Activated CD8-positive, alpha-beta memory T cell treated with anti-CD3 and anti-CD28 coated beads for 36 hours (primary cell): ENCODE results near the gene C3orf18. TPM values are rescaled to one million over a fixed set of nuclear protein-coding genes. Genes with fewer than 3 reads are reported as not detected.

ENCODE experiments used
- CTCF ChIA-PET: fragments of 350-600 bp; sonication (Branson Sonifier 250); formaldehyde crosslinking; loops from one replicate; lab custom pipeline; 2021; ENCODE audit warnings: antibody characterized with exemption; lab: Charles Lee
- POLR2A ChIA-PET: fragments of 350-600 bp; sonication (Branson Sonifier 250); formaldehyde crosslinking; loops from one replicate; lab custom pipeline; 2021; ENCODE audit warnings: antibody characterized with exemption; lab: Charles Lee
- total RNA-seq, 2 experiments: library from RNA; stranded (reverse); gene quantifications; one replicate each; pipeline ENCODE4 v1.2.3, GENCODE V29; 2021

C3orf18 gene
- total RNA-seq, 2 experiments from 2014 or later, result 11.3 to 12.7 TPM

GRCh38 chr3:50607271-50608091 lies 39.9 kb upstream of the C3orf18 start:
- CTCF ChIA-PET, result interaction anchor here (3.3 to 24.2 kb wide), 4 partner anchors 9 to 33 kb away, joined by 15 to 600 read pairs (median 176); partner anchors contain the start of genes C3orf18, HEMK1 and MAPKAPK3
- POLR2A ChIA-PET, result interaction anchor here (1.0 to 19.3 kb wide), 5 partner anchors 10 to 269 kb away, joined by 4 to 594 read pairs (median 11); partner anchors contain the start of genes C3orf18, HEMK1 and MAPKAPK3

GRCh38 chr3:50606596-50606995 lies 39.0 kb upstream of the C3orf18 start:
- POLR2A ChIA-PET, result interaction anchor here (2.1 to 19.3 kb wide), 3 partner anchors 17 to 268 kb away, joined by 6 to 594 read pairs (median 480); partner anchors contain the start of genes C3orf18 and HEMK1
- CTCF ChIA-PET, result interaction anchor here (3.3 to 24.2 kb wide), 3 partner anchors 10 to 33 kb away, joined by 15 to 600 read pairs (median 162); partner anchors contain the start of genes C3orf18, HEMK1 and MAPKAPK3

GRCh38 chr3:50605901-50606326 lies 38.4 kb upstream of the C3orf18 start:
- POLR2A ChIA-PET, result interaction anchor here (1.1 to 19.3 kb wide), 3 partner anchors 7 to 34 kb away, joined by 3 to 594 read pairs (median 480); partner anchors contain the start of genes C3orf18 and HEMK1
- CTCF ChIA-PET, result interaction anchor here (0.6 to 24.2 kb wide), 5 partner anchors 8 to 32 kb away, joined by 3 to 600 read pairs (median 15); partner anchors contain the start of genes C3orf18, HEMK1 and MAPKAPK3

- ChIA-PET CTCF (interaction anchor here (0.6 to 24.2 kb wide), 5 partner anchors 9 to 31 kb away, joined by 3 to 600 read pairs (median 15); partner anchors contain the start of genes C3orf18, HEMK1 and MAPKAPK3), POLR2A (interaction anchor here (1.1 to 19.3 kb wide), 4 partner anchors 7 to 33 kb away, joined by 3 to 594 read pairs (median 313); partner anchors contain the start of genes C3orf18, CISH and HEMK1)
Measured at GRCh38 chr3:50604628-50605588, 37.4 kb upstream of the C3orf18 start.

GRCh38 chr3:50604110-50604621 lies 36.6 kb upstream of the C3orf18 start:
- POLR2A ChIA-PET, result interaction anchor here (6.8 to 19.3 kb wide), 3 partner anchors 7 to 32 kb away, joined by 146 to 594 read pairs (median 480); partner anchors contain the start of genes C3orf18, CISH and HEMK1

GRCh38 chr3:50603261-50604109 lies 35.9 kb upstream of the C3orf18 start:
- CTCF ChIA-PET, result interaction anchor here (3.3 to 24.2 kb wide), 4 partner anchors 8 to 29 kb away, joined by 15 to 600 read pairs (median 114); partner anchors contain the start of genes C3orf18, CISH, HEMK1 and MAPKAPK3

More at GRCh38 chr3:50604110-50604621, 36.6 kb upstream of the C3orf18 start:
- CTCF ChIA-PET, result interaction anchor here (1.4 to 24.2 kb wide), 5 partner anchors 7 to 30 kb away, joined by 3 to 600 read pairs (median 65); partner anchors contain the start of genes C3orf18, CISH, HEMK1 and MAPKAPK3

GRCh38 chr3:50602595-50603191 lies 35.1 kb upstream of the C3orf18 start:
- ChIA-PET POLR2A (interaction anchor here (0.6 to 19.3 kb wide), 7 partner anchors 9 to 1376 kb away, joined by 3 to 594 read pairs (median 5); partner anchors contain the start of genes C3orf18, CISH and HEMK1), CTCF (interaction anchor here (0.6 to 24.2 kb wide), 6 partner anchors 9 to 260 kb away, joined by 3 to 600 read pairs (median 40); partner anchors contain the start of genes C3orf18, CISH, HEMK1 and MAPKAPK3)

More at GRCh38 chr3:50603261-50604109, 35.9 kb upstream of the C3orf18 start:
- POLR2A ChIA-PET, result interaction anchor here (6.8 to 19.3 kb wide), 3 partner anchors 8 to 31 kb away, joined by 146 to 594 read pairs (median 480); partner anchors contain the start of genes C3orf18, CISH and HEMK1

- ChIA-PET POLR2A (interaction anchor here (0.6 to 19.3 kb wide), 7 partner anchors 11 to 64 kb away, joined by 3 to 594 read pairs (median 5); partner anchors contain the start of genes C3orf18, CISH, HEMK1 and MAPKAPK3), CTCF (interaction anchor here (0.7 to 24.2 kb wide), 6 partner anchors 10 to 52 kb away, joined by 3 to 600 read pairs (median 40); partner anchors contain the start of genes C3orf18, CISH, HEMK1 and MAPKAPK3)
Measured at GRCh38 chr3:50600841-50601591, 33.5 kb upstream of the C3orf18 start.

- ChIA-PET CTCF (interaction anchor here (2.6 to 24.2 kb wide), 4 partner anchors 10 to 26 kb away, joined by 15 to 600 read pairs (median 114); partner anchors contain the start of genes C3orf18, CISH, HEMK1 and MAPKAPK3), POLR2A (interaction anchor here (1.1 to 19.3 kb wide), 4 partner anchors 10 to 28 kb away, joined by 3 to 594 read pairs (median 313); partner anchors contain the start of genes C3orf18, CISH, HEMK1 and MAPKAPK3)
Measured at GRCh38 chr3:50600141-50600753, 32.7 kb upstream of the C3orf18 start.

GRCh38 chr3:50599716-50600118 lies 32.2 kb upstream of the C3orf18 start:
- ChIA-PET POLR2A (interaction anchor here (6.8 to 19.3 kb wide), 3 partner anchors 10 to 28 kb away, joined by 146 to 594 read pairs (median 480); partner anchors contain the start of genes C3orf18, CISH and HEMK1), CTCF (interaction anchor here (1.9 to 24.2 kb wide), 4 partner anchors 10 to 26 kb away, joined by 7 to 600 read pairs (median 114); partner anchors contain the start of genes C3orf18, CISH, HEMK1 and MAPKAPK3)

- POLR2A ChIA-PET, result interaction anchor here (1.2 to 19.3 kb wide), 4 partner anchors 9 to 28 kb away, joined by 3 to 594 read pairs (median 313); partner anchors contain the start of genes C3orf18, CISH and HEMK1
- CTCF ChIA-PET, result interaction anchor here (1.9 to 24.2 kb wide), 4 partner anchors 9 to 25 kb away, joined by 7 to 600 read pairs (median 114); partner anchors contain the start of genes C3orf18, CISH, HEMK1 and MAPKAPK3
Measured at GRCh38 chr3:50599115-50599715, 31.7 kb upstream of the C3orf18 start.

- ChIA-PET POLR2A (interaction anchor here (10.2 to 10.4 kb wide), 2 partner anchors 12 to 20 kb away, joined by 289 to 480 read pairs; partner anchors contain the start of genes CISH and HEMK1), CTCF (interaction anchor here (9.2 to 10.4 kb wide), 3 partner anchors 8 to 20 kb away, joined by 162 to 280 read pairs (median 189); partner anchors contain the start of genes CISH, HEMK1 and MAPKAPK3)
Measured at GRCh38 chr3:50594253-50594785, 26.8 kb upstream of the C3orf18 start.

GRCh38 chr3:50592568-50592967 lies 25.0 kb upstream of the C3orf18 start:
- ChIA-PET CTCF (interaction anchor here (3.0 to 10.4 kb wide), 4 partner anchors 10 to 31 kb away, joined by 10 to 280 read pairs (median 176); partner anchors contain the start of genes CISH, HEMK1 and MAPKAPK3), POLR2A (interaction anchor here (0.5 to 10.4 kb wide), 6 partner anchors 14 to 1660 kb away, joined by 3 to 480 read pairs (median 8); partner anchors contain the start of genes C3orf18, CISH and HEMK1)
